HG02870 (cell line): ENCODE data around the gene PTPRK.

Source experiments
- ATAC-seq: cut with Tn5 transposase; IDR thresholded peaks from one replicate; pipeline ENCODE4 v1.9.1; 2021; ENCODE audit warnings: mild to moderate bottlenecking, moderate library complexity; ENCODE audit not compliant: unreplicated experiment

PTPRK gene

DNA sequence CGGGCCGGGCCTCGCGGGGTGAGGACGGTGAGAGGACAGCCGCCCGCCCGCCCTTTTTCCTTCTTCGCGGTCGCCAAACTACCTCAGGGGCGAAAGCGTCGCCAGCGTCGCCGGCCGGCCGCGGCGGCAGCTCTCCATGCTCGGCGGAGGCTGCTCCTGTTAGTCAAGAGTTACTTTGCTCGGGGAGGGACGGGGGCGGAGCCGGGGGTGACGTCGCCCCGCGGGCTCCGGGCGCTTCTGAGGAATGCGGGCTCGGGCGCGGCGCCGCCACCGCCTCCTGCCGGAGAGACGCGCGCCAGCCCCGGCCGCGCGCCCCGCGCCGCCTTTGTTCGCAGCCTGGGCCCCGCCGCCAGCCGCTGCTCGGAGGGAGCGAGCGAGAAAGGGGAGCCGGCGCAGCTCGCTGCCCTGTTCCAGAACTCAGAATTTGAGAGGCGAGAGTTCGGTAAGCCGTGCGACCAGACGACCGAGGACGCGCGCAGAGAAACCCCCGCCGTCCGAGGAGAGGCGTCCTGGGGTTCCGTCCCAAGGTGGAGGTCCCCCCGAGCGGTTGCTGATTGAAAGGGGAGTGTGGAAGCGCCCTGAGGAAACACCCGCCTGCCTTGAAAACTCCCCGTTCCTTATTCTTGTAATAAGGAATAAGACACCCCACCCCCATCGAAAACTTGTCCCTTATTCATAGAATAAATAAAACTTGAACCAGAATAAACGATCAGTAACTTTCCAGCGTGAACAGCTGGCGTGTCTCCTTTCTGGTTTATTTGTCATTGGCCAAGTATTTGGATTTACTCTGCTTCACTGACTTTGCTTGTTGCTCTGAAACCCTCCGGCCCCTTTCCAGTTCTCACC, at the start of gene PTPRK:
TSS of gene PTPRK (minus strand) at position 164 of the 846 bp plus-strand sequence. CDS start 241 bp downstream, outside the sequence.
- peak; percentile 88 for ATAC-seq

DNA sequence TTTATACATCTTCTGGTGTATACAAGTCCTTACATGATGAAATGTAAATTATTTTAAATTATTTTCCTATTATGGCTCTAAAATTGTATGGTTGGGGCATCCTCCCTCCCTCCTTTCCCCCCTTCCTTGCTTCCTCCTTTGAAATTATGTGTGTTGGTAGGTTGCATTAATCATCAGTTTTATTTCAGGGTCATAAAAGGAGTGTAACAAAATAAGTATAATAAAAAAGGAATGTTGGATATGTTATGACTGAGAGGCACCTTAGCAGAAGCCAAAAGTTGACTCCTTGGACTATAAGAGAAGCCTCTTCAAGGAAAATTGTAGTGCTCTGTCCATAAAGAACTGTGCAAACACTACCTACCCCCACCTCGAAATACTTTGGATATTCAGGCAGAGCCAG, 46.6 kb upstream of the PTPRK start:
- ATAC-seq = no peak

DNA sequence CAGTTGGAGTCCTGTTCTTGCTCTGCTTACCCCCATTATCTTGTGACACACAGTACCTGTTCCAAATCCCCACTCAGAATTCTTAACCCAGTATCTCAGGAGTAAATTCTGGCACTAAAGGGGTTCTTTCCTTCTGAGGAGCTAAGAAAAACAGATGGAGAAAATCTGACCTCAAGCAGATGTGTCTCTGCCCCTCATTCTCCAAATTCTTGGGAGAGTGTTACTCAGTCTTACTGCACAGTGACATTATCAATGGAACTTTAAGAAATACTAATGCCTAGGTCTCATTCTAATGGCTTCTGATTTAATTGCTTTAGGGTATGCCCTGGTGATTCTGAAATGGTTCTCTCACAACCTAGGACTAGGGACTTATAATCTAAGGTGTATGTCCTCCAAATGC, 40.6 kb upstream of the PTPRK start:
- ATAC-seq = no peak

DNA sequence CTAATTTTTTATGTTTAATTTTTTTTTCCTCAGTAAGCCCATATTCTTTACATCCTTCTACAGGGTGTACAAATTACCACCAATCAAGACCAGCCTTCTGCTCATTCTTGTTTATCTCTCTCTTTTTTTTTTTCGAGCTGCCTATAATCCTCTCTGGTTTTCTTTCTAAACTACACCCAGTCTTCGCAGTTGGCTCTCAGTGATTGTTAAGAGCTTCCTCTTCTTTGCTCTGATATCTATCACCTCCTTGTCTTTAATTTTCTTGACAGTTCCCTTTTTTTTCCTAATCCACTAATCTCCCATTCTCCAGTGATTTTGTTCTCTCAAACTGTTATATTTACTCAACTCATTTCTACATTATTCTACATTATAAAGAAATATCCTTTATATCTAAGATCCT, 38.5 kb upstream of the PTPRK start:
- no peak for ATAC-seq

DNA sequence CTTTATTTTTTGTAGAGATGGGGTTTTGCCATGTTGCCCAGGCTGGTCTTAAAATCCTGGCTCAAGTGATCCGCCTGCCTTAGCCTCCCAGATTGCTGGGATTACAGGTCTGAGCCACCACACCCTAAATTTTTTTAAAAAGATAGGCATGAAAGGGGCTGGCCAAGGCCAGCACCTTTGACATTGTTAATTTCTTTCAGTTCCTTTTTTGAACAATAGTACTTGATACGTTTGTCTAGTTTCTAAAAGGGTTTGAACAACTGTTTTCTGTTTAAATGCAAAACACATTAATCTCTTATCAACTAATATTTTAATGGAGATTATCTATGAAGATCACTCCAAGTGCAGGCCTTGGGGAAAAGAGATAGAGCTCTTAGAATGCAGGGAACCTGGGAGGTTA, 37.6 kb upstream of the PTPRK start:
- peak; percentile 53 for ATAC-seq

DNA sequence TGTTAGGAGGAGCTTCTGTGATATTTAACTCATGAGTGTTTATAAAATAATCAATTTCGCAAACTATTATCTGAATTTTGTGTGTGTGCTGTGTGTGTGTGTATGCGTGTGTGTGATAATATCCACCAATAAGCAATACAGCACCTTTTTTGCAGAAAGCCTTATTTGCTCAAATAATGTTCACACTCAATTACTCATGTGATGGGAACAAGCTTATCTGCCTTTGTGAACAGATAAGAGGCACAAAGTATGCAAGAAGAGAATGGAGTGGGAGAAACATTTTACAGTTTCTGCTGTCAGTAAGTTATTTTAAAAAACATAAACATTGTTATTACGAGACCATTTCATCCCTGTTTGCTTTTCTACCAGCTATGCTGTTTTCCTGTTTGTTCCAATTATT, 36.7 kb upstream of the PTPRK start:
- no peak for ATAC-seq

DNA sequence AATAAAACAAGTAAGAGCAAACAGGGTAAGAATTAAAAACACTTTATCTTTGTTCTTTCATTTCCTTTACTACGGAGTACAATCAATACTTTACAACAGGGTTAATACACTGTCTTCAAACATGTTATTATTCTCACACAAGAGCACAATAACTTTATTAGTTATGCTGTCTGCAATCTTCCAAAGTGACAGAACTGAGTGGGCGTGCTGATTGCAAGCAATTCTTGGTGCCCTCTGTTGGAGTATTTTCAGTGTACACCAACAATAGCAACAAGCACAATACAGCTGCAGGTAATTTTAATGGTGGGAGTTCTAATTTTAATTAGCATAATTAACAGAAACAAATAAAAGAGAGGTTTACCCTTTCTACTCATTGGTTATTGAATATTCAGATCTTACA, 33.9 kb upstream of the PTPRK start:
- no peak for ATAC-seq

DNA sequence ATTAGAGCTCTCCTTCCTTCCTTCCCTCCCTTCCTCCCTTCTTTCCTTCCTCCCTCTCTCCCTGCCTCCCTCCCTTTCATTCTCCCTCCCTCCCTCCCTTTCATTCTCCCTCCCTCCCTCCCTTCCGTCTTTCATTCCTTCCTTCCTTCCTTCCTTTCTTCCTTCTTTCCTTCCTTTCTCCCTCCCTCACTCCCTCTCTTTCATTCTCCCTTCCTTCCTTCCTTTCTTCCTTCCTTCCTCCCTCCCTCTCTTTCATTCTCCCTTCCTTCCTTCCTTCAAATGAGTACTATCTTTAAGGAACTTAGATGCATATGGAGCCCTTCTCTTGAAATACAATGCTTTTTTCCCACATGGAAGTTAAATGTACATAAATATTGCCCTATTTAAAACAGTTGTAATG, 20.9 kb upstream of the PTPRK start:
- ATAC-seq = no peak

DNA sequence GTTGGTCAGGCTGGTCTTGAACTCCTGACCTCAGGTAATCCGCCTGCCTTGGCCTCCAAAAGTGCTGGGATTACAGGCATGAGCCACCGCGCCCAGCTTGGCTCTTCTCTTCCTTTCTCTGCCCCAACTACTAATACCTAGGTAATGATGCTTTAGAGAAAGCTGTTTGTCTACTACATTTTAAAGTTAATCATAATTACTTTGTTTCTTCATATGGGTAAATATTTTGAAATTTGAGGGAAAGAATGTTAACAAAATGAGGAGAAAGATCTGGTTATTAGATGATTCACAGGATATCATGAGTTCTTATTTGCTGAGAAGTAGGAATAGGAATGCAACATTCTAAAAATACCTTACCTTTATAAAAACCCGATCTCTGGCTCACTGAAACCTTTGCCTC, 18.4 kb upstream of the PTPRK start:
- no peak for ATAC-seq

DNA sequence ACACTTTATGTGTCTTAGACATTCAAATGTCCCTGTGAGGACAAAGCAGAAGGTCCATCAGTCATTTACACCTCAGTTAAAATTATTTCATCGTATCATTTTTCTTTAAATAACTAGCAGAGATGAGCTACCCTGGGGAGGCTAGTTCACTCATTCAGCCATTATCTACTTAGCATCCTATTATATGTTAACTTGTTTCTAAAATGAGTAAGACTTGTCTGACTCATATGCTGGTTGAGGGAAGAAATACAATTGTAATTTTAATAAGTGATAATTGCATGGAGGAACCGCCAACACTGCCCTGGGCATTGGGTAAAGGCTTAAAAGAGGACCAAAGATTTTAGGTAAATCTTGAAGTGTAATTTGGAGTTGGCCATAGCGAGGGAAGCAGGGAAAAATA, 12.4 kb upstream of the PTPRK start:
- no peak for ATAC-seq

DNA sequence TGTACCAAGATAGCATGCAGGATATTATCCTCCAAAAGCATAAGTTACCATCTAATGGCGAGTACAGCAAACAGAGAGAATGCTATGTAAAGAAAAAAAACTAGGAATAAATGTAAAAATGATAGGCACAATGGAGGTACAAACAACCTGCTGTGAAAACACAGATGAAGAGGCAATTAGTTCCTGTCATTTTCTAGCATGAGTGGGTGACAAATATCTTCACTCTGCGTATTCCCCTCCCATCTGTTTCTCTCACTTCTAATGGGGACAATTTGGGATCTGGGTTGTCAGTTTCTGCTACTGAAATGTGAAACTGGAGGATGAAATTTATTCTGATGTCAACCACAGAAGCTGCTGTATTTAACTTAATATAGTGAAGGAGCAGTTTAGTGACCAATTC, 11.7 kb upstream of the PTPRK start:
- no peak for ATAC-seq

DNA sequence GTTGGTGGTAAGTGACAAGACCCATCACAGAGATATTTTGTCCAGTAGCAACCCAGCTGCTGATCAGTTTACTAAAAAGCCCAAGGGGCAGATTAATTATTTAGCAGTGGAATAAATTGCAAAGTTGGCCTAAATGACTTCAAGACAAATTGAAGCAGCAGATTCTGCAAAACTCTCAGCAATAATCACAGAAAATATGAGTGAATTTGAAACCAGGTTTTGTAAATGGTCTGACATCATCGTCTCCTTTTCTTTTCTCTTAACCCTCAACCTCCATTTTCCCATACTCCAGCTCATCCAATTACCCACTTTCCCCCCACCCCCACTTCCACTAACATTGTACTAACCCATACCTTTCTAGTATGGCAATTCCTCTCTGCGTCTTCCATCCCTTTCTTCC, 11.3 kb upstream of the PTPRK start:
- no peak for ATAC-seq

DNA sequence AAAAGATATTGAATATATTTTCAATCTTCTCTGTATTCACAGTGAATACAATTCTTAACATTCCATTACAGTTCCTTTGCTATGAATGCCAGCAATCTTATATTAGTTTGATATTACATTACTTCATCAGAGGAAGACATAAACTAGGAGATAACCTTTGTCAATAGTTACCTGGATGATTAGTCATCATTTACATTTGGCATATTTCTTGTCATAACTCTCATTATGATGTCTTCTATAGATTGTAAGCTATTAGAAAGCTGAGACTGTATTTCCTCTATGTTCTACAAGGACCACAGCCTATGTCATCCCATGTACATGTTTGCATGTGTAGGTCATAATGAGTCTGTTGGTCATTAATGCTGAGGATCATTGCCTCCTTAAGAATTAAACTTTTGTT, 7.8 kb upstream of the PTPRK start:
- ATAC-seq = no peak

DNA sequence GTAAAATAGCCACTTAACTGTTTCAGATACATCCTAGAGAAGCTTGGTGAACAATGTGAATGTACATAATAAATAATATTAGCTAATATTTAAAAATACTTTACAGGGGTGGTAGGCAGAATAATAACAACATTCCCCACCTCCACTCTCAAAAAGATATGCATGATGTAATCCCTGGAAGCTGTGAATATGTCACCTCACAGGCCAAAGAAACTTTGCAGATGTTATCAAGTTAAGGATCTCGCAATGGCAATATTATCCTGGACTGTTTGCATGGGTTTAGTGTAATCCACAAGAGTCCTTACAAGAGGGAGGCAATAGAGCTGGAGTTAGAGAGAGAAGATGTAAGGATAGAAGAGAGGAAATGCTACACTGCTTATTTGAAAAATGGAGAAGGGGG, 7.0 kb upstream of the PTPRK start:
- no peak for ATAC-seq

DNA sequence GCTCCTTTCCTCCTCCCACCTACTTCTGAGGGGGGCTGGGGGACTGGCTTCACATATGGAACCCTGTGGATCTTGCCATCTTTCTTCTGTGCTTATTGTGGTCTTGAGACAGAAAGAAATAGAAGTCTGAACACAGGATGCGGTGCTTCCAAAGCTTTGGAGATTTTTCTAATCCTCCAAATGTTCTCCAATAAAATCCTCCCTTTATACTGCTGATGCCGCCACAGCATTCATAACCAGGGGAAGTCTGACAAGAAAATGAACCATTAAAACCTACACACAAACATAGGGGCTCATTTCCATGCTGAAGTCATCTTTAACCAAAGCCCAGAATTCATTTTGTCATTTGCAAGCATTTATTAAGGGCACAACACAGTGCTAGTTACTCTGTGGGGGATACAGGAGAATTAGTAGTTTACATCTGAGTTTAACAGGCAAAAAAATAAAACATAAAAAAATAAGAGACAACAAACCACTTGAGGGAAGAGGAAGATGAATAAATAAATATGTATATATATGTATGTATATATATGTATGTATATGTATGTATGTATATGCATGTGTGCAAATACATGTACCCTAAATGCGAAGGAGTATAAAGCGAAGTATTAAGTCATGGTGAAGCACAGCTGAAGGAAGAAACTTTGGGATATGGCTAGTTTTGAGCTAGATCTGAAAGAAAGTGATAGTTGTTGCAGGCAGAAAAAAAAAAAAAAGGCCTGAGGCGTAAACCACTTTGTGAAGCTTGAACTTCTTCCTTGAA, 5.9 kb upstream of the PTPRK start:
- ATAC-seq = no peak

DNA sequence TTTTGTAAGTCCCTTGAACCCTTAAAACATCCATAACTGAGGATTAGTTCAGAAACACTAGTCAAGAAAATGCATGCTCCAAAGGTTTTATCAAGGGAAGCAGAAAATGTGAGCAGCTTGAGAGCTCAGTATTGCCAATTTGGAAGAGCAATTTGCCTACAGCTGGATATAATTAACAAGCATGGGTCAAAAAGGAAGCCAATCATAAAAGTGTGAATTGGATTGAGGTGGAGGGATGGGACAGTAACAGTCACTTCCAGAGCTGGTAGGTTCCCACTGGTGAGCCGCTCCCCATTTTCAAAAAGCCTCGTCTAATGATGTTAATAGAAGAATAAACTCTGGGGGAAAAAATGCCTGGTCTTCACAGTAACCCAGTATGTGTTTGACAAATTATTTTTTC, 5.0 kb upstream of the PTPRK start:
- ATAC-seq = no peak

DNA sequence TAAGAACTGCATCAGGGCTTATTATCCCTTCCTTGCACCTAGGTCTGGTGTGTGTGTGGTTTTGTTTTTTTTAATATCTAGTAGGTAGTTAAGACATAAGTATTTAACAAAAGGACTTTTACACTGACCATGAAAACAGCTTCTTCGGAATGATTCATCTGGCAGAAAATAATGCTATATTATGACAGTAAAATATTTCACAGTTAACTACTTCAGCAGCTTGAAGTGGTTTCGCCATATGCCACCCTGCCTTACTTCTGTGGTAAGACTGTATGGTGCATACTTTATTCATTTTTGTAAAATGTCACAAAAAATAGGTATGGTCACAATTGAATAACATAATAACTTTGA, 858 bp upstream of the PTPRK start:
- no peak for ATAC-seq

DNA sequence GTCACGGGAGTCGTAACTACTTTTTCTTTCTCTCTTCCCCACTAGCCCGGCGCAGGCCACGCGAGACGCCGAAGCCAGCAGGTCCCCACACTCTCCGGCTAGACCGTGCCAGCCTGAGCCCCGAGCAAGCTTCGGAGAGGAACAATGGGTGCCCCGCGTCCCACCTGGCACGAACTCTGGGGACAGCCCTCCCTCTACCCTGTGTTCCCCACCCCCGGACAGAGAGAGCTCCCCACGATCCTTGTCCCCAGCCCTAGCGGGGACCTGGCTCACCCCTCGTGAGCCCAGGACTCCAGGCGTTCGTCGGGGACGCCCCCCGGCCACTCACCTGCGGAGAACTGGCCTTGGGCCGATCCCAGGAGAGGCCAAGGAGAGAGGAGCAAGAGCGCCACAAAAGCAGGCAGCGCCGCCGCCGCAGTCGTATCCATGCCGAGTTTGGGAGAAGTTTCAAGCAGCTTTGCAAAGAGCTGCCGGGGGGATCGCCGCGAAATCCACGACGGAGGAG, 416 bp downstream of the PTPRK start:
- peak; percentile 24 for ATAC-seq

DNA sequence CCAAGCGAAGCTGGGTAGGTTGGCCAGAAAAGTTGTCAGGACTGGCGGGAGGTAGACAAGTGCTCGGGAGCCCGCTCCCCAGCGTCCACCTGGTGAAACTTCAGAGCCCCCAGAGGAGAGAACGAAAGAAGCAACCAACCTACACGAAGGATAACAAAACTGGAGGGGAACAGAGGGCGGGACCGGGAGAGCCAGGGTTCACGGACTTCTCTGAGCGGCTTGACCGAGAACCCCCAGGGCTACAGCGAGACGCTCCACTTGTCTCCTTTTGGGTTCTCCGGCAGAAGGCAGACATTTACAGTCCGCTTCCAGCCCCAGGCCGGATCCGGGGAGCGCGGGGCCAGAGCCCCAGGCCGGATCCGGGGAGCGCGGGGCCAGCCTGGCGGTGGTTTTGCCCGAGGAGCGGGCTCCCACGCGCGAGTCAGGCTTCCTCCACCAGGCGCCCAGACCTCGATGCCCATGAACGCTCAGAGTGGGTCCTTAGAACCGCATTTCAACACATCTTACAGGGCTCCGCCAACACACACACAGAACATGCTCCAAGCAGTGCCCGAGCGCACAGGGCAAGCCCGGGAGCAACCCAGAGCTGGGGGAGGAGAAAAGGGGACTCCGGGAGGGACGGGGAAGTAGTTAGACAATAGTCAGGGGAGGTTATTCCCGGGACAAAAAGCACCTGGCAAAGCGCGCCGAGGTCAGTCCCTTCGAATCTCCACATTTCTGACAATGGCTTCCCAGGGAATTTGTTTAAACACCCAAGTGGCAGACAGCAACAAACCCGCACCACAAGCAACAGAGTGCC, 1.1 kb downstream of the PTPRK start:
- peak; percentile 12 for ATAC-seq

DNA sequence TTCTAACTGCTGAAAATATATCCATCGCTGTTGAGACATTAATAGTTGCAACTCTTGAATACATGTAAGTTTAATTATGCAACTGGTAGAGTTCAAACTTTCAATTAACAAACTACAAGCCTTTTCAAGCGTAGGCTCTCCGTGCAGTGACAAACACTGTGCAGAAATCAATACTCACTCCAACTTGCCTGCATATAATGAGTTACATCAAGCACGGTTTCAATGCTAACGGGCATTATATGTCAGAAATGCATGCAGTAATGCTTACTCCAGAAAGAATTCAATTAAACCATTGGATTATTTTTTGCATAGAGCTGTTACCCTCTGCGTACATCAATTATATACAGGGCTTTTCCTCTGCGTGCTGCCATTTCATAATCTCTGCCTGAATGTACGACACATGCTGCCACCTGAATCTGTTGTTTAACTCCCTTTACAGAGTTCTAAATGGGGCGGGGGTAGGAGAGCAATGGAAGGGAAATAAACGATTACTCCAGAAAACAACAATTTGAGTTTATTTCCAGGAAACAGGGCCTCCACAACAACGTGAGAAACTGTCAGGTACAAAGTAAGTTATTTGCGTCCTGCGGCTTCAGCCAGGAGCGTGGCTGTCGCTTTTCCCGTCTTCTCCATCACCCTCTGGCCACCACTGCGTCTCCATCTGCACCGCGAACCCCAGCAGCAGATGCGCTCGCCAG, 1.8 kb downstream of the PTPRK start:
- ATAC-seq = no peak

DNA sequence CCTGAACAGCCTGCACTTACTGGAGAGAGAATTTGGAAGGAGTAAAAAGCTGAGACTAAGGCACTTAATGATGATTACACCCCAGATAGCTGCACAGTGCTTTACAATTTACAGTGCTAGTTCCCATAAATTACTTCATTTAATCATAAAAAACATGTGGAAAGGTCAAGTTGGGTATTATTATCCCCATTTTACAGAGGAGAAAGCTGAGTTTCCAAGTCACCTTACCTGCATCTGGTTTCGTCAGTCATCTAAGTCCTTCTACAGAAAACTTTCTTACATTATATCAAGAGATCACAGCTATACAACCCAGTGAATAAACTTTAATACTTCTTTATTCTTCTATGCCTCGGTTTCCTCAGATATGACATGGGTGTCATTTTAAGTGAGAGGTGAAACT, 3.3 kb downstream of the PTPRK start:
- ATAC-seq = no peak
